Gastrocnemius medialis (tissue), 4 donors: Measurements from ENCODE around the gene FGF14.

Experiments
- POLR2A ChIP-seq, 2 donors: fragments of 450-650 bp; IDR thresholded peaks; one replicate each; pipeline ENCODE4 v1.6.1; 2017; ENCODE audit warnings: antibody characterized with exemption in 2 of 2, mild to moderate bottlenecking in 2 of 2, moderate library complexity in 2 of 2
- TF ChIP-seq, protein P1 (sequence below), 5 experiments: fragments of 450-650 bp in 3 of 5; fragments of 200-600 bp in 2 of 5; sonication (generic) in 2 of 5; IDR thresholded peaks in 4 of 5; conservative IDR thresholded peaks in 1 of 5; 1 replicate in 4 of 5; 2 replicates in 1 of 5; pipeline ENCODE4 v1.5.1; 2016 to 2019; ENCODE audit warnings: antibody characterized with exemption in 5 of 5, mild to moderate bottlenecking in 3 of 5, moderate library complexity in 3 of 5

DNA sequence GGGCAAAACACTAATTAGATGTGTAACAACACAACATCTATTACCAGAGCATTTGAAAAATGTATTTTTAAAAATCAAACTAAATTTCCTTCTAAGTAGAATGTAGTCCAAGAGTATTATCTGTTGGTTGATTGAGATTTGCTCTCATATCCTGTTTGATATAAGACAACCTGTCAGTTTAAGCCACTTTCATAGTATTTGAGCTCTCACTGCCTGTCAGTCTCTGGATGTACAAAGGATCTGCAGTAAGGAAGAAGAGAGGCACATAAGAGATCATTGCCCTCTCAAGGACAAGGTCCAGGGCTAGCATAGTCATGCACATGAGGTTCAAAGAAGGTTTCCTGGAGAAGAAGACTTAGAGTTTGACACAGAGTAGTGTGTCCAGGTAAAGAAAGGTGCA lies 57.4 kb downstream of the FGF14 start:
- TF ChIP-seq, protein P1, sequence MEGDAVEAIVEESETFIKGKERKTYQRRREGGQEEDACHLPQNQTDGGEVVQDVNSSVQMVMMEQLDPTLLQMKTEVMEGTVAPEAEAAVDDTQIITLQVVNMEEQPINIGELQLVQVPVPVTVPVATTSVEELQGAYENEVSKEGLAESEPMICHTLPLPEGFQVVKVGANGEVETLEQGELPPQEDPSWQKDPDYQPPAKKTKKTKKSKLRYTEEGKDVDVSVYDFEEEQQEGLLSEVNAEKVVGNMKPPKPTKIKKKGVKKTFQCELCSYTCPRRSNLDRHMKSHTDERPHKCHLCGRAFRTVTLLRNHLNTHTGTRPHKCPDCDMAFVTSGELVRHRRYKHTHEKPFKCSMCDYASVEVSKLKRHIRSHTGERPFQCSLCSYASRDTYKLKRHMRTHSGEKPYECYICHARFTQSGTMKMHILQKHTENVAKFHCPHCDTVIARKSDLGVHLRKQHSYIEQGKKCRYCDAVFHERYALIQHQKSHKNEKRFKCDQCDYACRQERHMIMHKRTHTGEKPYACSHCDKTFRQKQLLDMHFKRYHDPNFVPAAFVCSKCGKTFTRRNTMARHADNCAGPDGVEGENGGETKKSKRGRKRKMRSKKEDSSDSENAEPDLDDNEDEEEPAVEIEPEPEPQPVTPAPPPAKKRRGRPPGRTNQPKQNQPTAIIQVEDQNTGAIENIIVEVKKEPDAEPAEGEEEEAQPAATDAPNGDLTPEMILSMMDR (IDR thresholded peaks at IDR 0.05 in 4 of 5, conservative IDR thresholded peaks at IDR 0.05 in 1 of 5): no peak
- no peak for TF ChIP-seq POLR2A (IDR thresholded peaks at IDR 0.05)
